GM19395 (cell line): Measurements from ENCODE around the gene CEMP1.
"Not testable (repeated sequence)": the region's sequence is repeated elsewhere in the genome, so short reads cannot be mapped to it uniquely, and the experiment has no call there.

Source experiments
- ATAC-seq: cut with Tn5 transposase; IDR thresholded peaks from one replicate; pipeline ENCODE4 v1.9.1; 2021; ENCODE audit warnings: mild to moderate bottlenecking, moderate library complexity; ENCODE audit not compliant: unreplicated experiment

The CEMP1 gene

DNA sequence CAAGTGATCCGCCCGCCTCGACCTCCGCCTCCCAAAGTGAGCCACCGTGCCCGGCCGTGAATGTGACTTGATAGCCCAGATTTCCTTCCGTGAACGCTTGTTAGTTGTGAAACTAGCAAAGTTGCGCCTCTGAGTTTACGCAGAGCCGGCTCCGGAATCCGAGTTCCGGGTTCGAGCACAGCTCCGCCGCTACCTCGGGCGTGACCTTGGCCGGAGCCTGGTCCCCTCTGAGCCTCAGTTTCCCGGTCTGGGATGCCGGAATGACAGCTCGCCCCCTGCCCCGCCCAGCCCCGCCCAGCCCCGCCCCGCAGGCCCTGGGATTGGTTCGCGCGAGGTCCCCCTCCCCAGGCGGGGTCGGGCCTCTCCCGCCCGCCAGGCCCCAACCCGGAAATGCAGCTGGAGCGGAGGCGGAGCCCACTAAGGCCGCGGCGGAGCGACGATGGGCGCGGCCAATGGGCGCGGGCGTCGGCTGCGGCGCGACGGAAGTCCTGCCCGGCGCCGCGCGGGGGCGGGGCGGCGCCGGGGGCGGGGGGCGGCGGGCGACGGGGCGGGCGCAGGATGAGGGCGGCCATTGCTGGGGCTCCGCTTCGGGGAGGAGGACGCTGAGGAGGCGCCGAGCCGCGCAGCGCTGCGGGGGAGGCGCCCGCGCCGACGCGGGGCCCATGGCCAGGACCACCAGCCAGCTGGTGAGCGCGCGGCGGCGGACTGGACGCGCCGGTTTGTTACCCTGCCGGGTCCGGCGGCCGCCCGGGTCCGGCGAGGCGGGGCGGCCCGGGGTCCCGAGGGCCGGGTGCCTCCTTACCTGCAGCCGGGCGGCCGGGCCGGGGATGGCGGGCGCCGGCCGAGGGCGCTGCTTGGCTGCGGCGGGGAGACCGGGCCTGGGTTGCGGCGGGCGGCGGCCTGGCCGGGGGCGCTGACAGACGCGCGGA lies 6.5 kb upstream of the CEMP1 start, which contains the start of gene PDPK1:
PDPK1 (plus strand) TSS at position 571 of the 929 bp plus-strand sequence; CDS start at position 663, 92 bp downstream.
- ATAC-seq, result peak; percentile 78

DNA sequence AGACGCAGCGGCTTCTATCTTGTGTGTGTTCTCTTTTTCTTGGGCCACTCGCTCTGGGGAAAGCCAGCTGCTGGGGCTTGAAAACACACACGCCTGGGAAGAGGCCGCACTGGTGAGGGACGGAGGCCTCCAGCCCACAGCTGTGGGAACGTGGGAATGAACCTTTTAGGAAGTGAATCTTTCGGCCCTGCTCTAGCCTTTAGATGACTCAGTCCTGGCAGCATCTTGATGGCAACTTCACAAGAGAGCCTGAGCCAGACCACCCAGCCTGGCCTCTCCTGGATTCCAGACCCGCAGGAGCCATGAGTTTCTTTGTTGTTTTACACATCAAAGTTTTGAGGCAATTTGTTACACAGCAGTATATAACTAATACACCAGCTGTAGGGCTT lies 4.4 kb upstream of the CEMP1 start:
- no peak for ATAC-seq

DNA sequence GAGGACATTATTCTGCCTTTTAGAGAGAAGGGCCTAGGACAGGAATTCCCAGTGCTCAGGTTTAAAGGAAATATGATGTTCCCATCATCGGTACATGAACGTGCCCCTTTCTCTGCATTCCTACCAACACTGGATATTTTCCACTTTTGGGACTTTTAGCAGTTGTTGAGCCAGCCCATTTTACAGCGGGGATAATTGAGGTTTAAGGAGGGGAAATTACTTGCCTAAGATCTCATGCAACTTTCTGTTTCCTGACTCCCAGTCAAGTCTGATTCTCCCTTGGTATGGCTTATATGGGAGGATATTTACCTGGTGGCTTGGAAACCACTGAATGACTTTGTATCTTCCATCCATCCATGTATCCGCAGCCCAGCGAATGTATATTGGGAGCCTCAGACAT lies 3.1 kb upstream of the CEMP1 start:
- ATAC-seq, result not testable (repeated sequence)

DNA sequence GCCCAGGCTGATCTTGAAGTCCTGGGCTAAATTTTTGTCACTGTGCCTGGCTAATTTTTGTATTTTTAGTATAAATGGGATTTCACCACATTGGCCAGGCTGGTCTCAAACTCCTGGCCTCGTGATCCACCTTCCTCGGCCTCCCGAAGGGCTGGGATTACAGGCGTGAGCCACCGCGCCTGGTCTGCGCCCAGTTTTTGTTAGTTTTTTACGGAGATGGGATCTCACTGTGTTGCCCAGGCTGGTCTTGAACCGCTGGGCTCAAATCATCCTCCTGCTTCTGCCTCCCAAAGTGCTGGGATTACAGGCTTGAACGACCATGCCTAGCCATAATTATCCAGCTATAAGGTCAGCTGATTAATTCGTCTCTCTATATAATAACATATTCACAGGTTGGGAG lies 2.7 kb upstream of the CEMP1 start:
- ATAC-seq, result no peak

DNA sequence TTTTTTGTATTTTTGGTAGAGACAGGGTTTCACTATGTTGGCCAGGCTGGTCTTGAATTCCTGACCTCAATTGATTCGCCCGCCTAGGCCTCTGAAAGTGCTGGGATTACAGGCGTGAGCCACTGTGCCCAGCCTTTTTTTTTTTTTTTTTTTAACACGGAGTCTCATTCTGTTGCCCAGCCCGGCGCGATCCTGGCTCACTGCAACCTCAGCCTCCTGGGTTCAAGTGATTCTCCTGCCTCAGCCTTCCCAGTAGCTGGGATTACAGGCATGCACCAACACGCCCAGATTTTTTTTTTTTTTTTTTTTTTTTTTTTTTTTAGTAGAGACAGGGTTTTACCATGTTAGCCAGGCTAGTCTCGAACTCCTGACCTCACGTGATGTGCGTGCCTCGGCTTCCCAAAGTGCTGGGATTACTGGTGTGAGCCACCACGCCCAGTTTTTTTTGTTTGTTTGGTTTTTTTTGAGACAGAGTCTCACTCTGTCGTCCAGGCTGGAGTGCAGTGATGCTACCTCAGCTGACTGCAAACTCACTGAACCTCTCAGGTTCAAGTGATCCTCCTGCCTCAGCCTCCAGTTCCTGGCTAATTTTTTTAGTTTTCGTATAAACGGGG lies 2.0 kb upstream of the CEMP1 start:
- ATAC-seq, result not testable (repeated sequence)

DNA sequence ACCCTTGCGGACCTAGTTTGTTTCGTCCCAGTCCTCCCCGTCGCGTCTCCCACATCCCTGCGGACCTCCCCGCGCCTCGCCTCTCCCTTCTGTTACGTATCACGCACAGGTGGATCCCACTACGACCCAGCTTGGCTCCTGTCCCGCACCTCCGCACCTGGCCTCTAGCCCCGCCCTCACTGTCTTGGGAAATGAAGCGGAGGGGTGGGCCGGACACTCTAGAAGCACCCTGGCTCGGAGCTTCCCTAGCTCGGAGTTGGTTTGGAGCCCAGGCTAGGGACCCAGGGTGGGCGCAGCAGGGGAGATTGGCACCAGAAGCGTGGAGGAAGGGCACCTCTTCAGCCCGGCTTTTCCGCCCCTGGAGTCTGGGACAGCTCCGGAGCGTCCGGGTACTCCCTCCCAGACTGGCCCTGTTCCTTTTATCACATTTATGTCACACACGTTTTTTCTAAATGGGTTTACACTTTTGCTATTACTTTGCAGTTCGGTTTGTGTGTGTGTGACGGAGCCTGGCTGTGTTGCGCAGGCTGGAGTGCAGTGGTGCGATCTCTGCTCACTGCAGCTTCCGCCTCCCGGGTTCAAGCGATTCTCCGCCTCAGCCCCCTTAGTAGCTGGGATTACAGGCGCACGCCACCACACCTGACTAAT lies 1.4 kb upstream of the CEMP1 start:
- peak; percentile 6 for ATAC-seq

DNA sequence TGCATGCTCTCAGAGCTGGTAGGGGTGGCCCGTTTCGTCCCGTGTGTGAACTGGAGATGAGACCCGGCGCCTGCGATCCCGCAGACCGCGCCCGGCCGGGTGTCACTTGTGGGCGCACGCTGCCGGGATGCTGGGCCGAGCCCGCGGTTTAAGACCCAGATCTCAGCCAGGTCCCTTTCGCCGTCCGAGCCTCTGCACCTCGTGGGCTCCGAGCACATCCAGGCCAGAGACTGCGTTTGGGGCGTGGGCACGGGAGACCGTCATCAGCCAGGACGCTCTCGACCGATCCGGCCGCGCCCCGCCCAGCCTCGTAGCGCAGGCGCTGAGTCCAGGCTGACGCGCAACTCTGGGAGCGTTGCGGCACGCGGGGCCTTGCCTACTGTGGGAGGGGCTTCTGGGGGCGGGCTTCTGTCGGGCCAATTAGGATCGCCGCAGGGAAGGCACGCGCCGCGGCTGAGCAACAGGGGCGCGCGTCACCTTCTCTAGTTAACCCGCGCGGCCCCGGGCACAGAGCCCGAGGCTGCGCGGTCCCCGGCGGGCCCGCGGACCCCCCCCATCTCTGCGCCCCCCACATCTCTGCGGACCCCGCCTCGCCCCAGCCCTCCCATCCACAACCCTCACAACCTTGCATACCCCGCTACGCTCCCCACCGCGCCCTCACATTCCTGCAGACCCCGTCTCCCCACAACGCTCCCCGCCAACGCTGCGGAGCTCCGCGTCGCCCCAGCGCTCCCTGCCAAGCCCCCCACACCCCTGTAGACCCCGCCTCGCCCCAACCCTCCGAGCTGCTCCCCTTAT lies 687 bp upstream of the CEMP1 start:
- peak; percentile 78 for ATAC-seq

DNA sequence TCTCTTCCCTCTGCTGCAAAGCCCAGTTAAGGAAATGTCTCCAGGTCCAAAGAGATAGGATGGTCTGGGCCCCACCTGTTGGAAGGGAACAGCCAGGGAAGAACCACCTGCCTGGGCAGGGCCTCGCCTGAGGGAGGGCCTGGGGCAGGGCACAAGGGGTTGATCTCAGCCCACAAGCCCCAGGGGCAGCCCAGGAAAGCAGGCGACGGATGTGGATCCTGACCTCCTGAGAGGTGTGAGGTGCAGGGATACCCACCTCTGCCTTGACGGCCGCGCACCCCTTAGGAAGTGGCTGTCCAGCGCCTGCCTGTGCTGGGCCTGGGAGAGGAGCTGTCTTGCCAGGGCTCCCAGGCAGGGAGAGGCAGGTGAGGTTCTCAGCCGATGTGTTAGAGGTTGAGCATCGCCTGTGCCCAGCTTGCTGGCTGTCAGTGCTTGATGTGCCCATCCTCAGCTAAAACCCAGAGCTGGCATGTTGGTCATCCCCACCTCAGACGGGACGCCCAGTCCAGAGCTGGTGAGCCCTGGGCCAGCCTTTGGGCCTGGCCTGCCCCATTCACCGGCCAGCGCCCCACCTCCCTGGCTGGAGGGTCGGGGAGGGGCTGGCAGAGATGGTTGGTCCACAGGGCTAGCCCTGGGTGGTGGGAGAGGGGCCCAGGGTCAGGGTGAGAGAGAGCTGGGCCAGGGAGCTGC lies 434 bp downstream of the CEMP1 start:
- ATAC-seq, result no peak

DNA sequence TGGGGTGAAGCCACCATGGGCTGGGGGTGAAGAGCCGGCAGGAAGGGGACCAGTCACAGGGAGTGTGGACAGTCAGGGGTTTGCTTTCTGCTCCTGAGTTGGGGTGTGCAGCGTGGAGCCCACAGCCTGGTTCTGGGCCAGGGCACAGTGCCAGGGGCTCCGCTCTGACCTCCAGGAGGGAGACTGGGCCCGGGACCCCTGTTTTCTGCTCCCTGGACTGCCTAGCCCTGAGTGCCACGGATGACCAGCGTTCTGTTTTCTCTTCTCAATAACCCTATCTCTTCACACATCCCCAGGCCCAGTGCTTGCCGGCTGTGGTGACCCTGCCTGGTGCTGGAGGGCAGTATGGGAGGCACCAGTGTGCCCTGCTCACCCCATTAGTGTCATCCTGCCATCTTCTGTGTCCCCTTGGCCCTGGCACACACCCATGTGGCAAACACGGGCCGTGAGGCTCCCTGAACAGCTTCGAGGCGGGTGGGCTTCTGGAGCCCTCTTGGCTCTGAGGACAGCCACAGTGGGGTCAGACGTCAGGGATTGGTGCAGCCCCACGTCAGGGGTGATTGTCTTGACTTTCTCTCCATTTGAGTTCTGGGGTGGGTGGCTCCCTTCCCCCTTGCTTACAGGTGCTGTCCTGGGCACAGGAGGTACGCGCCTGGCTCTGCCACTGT lies 1.1 kb downstream of the CEMP1 start:
- no peak for ATAC-seq

DNA sequence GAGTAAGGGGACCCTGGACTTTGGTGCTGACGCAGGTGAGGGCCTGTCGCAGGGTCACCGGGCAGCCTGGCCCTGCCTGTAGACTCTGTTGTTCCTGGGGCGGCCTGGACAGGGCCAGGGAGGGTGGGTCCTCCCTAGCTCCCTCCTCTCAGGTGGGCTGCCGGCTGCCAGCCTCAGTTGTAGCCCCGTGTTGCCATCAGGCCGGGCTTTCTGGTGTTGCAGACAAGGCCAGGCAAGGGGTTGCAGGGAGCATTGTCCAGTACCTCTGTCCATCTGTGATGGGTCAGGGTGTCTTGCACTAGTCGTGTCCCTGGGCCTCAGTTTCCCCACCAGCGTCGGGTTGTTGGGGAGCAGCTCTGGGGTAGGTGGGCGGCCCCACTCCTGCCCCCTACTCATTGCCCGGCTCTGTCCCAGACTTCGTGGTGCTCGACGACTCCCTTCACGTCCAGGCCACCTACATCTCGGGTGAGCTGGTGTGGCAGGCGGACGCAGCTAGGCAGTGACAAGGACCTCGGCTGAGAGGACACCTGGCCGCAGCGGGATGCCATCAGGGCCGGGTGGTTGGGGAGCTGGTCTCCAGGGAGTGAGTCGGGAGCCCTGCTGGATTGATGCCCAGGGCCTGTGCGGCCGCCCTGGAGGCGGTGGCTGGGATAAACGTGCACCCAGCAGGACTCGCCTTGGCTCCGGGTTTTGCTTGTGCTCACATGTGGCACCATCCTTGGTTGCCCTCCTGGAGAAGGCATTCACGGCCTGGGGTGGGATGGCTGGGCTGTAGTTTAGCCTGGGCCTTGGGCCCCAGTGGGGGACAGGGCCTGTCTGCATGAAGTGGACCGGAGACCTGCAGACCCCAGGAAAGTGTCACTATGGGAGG lies 1.9 kb downstream of the CEMP1 start:
- ATAC-seq, result no peak

DNA sequence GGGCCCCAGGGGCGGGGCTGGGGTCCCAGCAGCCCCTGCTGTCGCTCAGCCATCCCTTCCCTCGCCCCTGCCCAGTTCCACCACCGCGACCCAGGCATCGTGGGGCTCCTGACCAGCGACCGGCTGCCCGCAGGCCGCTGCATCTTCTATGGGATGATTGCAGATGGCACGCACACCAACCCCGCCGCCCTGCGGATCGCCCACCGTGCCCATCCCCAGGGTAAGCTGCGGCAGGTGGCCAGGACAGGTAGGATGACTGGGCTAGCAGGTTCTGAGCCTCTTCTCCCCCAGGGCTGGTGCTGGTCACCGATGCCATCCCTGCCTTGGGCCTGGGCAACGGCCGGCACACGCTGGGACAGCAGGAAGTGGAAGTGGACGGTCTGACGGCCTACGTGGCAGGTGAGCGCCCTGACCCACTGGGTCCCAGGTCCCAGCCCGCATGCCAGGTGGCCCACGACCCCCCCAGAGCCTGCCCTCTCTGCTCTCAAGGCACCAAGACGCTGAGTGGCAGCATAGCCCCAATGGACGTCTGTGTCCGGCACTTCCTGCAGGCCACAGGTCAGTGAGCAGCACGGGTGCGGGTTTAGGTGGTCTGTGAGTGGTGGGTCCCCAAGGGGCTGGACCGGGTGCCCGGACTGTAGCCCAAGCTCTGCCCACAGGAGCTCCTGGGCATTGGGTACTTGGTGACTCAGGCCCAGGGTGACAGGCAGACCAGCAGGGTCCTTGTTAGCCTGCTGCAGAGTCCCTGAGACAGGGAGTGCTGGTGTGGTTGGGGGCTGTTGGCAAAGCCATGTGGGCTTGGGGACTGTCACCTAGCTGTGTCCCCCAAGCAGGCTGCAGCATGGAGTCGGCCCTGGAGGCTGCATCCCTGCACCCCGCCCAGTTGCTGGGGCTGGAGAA lies 2.8 kb downstream of the CEMP1 start:
- no peak for ATAC-seq

DNA sequence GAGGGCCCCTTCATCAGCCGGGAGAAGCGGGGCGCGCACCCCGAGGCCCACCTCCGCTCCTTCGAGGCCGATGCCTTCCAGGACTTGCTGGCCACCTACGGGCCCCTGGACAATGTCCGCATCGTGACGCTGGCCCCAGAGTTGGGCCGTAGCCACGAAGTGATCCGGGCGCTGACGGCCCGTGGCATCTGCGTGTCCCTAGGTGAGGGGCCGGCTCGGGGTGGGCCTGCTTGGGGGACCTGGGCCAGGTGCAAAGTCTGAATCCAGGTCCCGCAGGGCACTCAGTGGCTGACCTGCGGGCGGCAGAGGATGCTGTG lies 3.5 kb downstream of the CEMP1 start:
- ATAC-seq, result no peak

DNA sequence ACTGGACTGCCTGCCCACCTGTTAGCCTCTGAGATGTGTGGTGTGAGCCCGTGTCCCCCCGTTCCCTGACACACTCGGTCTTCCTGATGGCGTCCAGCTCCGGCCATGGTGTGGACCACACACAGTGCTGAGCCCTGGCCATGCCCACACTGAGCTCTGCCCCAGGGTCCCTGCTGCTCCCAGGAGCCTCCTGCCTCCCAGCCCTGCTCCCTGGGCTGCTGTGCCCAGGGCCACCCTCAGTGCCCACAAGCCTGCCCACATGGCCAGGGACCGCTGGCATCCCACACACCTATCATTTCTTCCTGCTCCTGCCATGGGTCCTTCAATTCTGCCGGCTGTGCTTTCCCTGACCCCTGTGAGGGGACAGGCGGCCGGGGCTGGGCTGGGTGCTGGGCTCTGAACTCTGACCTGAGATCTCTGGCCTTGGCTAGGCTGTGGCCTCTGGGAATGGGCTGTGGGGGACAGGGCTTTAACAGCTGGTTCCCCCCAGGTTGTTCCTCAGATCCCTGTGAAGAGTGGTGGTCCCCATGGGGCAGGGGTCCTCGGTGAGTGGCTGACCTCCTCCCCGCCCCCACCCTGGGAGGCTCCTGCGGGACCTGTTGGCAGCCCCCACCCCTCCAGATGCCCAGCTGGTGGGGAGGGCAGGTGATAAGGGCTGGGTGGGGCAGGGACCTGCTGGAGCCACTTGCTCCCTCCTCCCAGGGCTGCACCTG lies 4.0 kb downstream of the CEMP1 start:
- no peak for ATAC-seq

DNA sequence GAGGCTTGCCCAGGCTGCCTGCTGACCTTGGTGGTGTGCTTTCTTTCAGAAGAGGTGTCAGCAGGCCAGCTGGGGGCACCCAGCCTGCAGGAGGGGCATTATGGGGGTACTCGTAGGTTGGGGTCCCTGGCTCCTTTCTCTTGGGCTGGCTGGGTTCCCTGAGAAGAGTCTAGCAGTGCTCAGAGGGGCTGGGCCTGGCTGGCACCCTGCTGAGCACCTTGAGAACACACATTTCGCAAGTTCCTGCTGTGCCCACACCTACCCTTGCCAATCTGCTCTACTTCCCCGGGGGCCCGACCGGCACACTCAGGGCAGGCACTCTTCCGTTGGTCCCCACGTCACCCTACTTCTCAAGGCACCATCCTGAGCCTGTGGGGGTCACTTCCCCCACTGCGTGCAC lies 5.1 kb downstream of the CEMP1 start:
- ATAC-seq, result no peak

DNA sequence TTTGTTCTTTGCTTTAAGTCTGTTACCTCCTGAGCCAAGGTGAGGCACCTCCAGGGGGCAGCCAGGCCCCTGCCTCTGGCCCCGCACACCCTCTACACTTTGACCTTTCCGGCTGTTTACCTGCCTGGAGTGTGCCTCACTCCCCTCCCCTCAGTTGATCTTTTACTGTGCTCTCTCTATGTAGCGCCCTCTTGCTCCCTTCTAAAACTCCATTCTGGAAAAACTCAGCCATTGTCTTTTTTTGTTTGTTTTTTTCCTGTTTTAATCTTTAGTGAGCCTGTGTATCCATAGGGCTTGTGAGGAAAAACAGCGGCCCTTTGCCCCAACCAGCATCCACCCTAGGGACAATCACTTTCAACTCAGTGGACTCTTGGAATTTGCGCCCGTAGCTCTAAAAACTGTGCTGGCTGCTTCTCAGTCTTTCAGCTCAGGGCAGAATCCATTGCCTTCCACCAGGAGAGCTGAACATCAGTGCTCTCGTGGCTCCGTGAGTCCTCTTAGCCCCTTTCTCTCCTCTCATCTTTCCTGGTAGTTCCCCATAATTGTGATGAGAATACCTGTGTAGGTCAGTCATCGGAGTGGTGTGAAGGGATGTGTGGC lies 6.8 kb downstream of the CEMP1 start:
- no peak for ATAC-seq

DNA sequence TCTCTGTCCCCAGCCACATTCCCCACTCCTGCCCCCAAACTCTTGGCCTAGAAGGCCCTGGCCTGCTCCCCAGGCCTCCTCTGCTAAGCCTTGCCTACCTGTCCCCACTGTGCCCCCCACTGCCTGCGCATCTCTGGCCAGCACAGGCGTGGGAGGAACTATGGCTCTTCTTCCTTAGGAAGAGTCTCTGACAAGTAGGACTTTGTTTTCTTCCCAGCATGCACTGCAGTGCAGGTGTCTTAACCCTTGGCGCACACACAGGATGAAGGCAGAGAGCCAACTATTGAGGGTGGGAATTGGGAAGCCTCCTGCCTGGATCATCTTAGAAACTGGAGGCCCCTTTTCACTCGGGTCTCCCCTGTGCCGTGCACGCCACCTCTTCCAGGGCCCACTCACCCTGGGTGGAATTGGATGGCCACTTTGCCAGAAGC lies 7.4 kb downstream of the CEMP1 start:
- no peak for ATAC-seq
